Lung (tissue), 12 donors: Measurements from ENCODE around the gene HOXD9. TPM values are rescaled to one million over a fixed set of nuclear protein-coding genes. Genes with fewer than 3 reads are reported as not detected.

Source experiments
- ATAC-seq: fragments of 200-7000 bp; cut with Tn5 transposase; one replicate; pipeline ENCODE4 v1.9.1; 2020; ENCODE audit warnings: moderate number of reproducible peaks; ENCODE audit not compliant: insufficient read depth, low FRiP score
- DNase-seq, 3 donors: peaks; one replicate each; pipeline ENCODE4 v3.0.0-alpha.2; 2013 to 2017
- H3K27ac ChIP-seq, 2 donors: one replicate each; pipeline ENCODE4 v1.5.1; 2013; ENCODE audit warnings: mild to moderate bottlenecking in 2 of 2, moderate library complexity in 2 of 2, control low read depth in 1 of 2, inconsistent platforms in 1 of 2, low read depth in 1 of 2, low read length in 1 of 2
- H3K27me3 ChIP-seq, 3 donors: one replicate each; pipeline ENCODE4 v1.5.1; 2013; ENCODE audit warnings: low read length in 2 of 3; ENCODE audit not compliant: control insufficient read depth in 3 of 3, insufficient read depth in 3 of 3
- H3K36me3 ChIP-seq, 4 donors: one replicate each; pipeline ENCODE4 v1.5.1; 2013; ENCODE audit warnings: low read length in 4 of 4, mild to moderate bottlenecking in 1 of 4, moderate library complexity in 1 of 4; ENCODE audit not compliant: control insufficient read depth in 4 of 4, insufficient read depth in 4 of 4
- H3K4me1 ChIP-seq, 5 donors: one replicate each; pipeline ENCODE4 v1.5.1; 2013; ENCODE audit warnings: low read length in 5 of 5, mild to moderate bottlenecking in 2 of 5, moderate library complexity in 1 of 5; ENCODE audit not compliant: control insufficient read depth in 5 of 5, insufficient read depth in 5 of 5
- H3K4me3 ChIP-seq: one replicate; pipeline ENCODE4 v1.5.1; 2013; ENCODE audit warnings: mild to moderate bottlenecking, control low read depth, moderate library complexity
- H3K9ac ChIP-seq, 2 donors: one replicate each; pipeline ENCODE4 v1.5.1; 2013; ENCODE audit warnings: low read length in 2 of 2, control low read depth in 1 of 2; ENCODE audit not compliant: insufficient read depth in 1 of 2
- H3K9me3 ChIP-seq, 4 donors: one replicate each; pipeline ENCODE4 v1.5.1; 2013; ENCODE audit warnings: low read length in 3 of 4, mild to moderate bottlenecking in 1 of 4, moderate library complexity in 1 of 4; ENCODE audit not compliant: control insufficient read depth in 4 of 4, insufficient read depth in 3 of 4
- CTCF ChIP-seq: IDR thresholded peaks from 2 replicates; pipeline ENCODE4 v1.5.1; 2012; ENCODE audit warnings: mild to moderate bottlenecking; ENCODE audit errors: control extremely low read depth, extremely low read depth
- WGBS, 2 donors: extraction: QIAGEN DNeasy Blood & Tissue Kit; methylation state at CpG; one replicate each; pipeline ENCODE4 v1.1.7; 2013; 5-methylcytosine and 5-hydroxymethylcytosine counted together
- polyA plus RNA-seq, 2 donors: library from polyadenylated mRNA; stranded (reverse); fragments of 200-250 nt; gene quantifications; one replicate each; pipeline ENCODE4 v1.2.1, GENCODE V29; 2013
- total RNA-seq, 2 donors: library from RNA; depleted of rRNA in 1 of 2; stranded (reverse); fragments of >200 nt in 1 of 2; gene quantifications; one replicate each; pipeline ENCODE4 v1.2.1, GENCODE V29; 2014 to 2021
- donor health status: control.
- donor health status: control.
- donor health status: Bipolar disorder and iron deficiency.
- donor health status: healthy.
- donor health status: DM: yes; HTN: yes; CAD: no.

Gene HOXD9
- total and polyA plus RNA-seq, 4 donors = 0.29 to 0.80 (median 0.51) TPM

DNA sequence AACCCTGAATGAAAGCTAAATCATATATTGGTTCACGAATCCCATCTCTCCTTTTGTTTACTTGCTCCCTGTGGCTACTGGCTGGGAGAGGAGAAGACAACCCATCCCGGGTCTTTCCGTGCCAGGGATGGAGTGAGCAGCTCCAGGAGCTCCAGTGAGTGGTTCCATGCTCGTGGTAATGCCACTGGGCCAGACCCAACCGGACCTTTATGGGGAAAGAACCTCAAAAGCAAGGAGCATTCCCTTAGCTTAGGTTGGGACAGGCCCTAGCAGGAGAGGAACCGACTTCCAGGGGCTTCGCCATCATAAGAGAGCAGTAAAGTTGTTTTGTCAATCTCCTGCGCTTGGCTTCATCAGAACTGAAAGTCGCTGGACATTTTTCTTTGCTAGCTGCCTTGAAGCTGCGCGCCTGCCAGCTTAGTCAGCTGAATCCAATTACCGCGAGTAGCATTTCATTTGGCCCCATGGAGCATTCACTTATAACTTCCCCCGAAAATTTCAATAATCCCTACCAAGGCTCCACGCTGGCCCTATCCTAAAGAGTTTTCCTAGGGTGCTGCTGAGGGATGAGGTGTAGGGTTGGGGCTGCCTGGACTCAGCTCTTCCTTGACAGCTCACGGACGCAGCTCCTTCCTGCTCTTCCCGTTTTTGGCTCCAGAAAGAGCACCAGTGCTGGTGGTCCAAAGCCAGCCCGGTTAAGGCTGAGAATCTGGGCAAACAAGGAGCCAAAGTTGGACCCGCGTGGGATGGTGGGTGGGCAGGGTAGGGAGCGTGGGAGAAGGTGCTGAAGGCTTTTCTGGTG is 39.5 kb downstream of the HOXD9 start:
- no peaks in the 10 kb centered on the region for H3K36me3 ChIP-seq
- no peak for TF ChIP-seq CTCF
- peaks cover 16 to 96% (median 95%) of the 10 kb centered on the region in 3 donors for H3K27me3 ChIP-seq
- ATAC-seq (no peak), DNase-seq (peak; percentile 50 to 70 (median 59))
- 7 to 10% methylated on average over 22 of the region's 22 CpGs for WGBS, 2 donors
- peaks cover 0 to 25% (median 0%) of the 10 kb centered on the region in 4 donors for H3K9me3 ChIP-seq
- H3K27ac ChIP-seq = no peak overlapping the region
- H3K4me3 ChIP-seq = no peak overlapping the region
- no peak overlapping the region for H3K9ac ChIP-seq
- peaks cover 0 to 31% (median 7%) of the 10 kb centered on the region in 5 donors for H3K4me1 ChIP-seq

- Histone ChIP-seq H3K27ac (no peak overlapping the region), H3K36me3 (no peaks in the 10 kb centered on the region), H3K27me3 (peaks cover 18 to 95% (median 94%) of the 10 kb centered on the region in 3 donors), H3K4me3 (no peak overlapping the region), H3K4me1 (peaks cover 0 to 29% (median 0%) of the 10 kb centered on the region in 5 donors), H3K9me3 (peaks cover 0 to 24% (median 0%) of the 10 kb centered on the region in 4 donors), H3K9ac (no peak overlapping the region)
- DNase-seq (peak in 2 of 3 donors; percentile 8 to 21), ATAC-seq (no peak)
- no peak for TF ChIP-seq CTCF
- 5 to 10% methylated on average over 29 of the region's 29 CpGs for WGBS, 2 donors
Observed at GRCh38 chr2:176162911-176163671, 40.6 kb downstream of the HOXD9 start.

GRCh38 chr2:176163672-176164056 is 41.1 kb downstream of the HOXD9 start:
- no peak for TF ChIP-seq CTCF
- no peak overlapping the region for H3K4me3 ChIP-seq
- 7 to 15% methylated on average over 12 of the region's 12 CpGs for WGBS, 2 donors
- H3K9me3 ChIP-seq = peaks cover 0 to 24% (median 0%) of the 10 kb centered on the region in 4 donors
- no peaks in the 10 kb centered on the region for H3K36me3 ChIP-seq
- ATAC-seq (no peak), DNase-seq (no peak)
- H3K4me1 ChIP-seq = peaks cover 0 to 29% (median 0%) of the 10 kb centered on the region in 5 donors
- no peak overlapping the region for H3K27ac ChIP-seq
- H3K27me3 ChIP-seq = peaks cover 18 to 95% (median 94%) of the 10 kb centered on the region in 3 donors
- H3K9ac ChIP-seq = no peak overlapping the region
